CD4-positive, alpha-beta T cell (primary cell): ENCODE data around the gene RBP3. TPM values are rescaled to one million over a fixed set of nuclear protein-coding genes. Genes with fewer than 3 reads are reported as not detected.

ENCODE experiments used
- ATAC-seq: fragments of 200-7000 bp; cut with Tn5 transposase; one replicate; pipeline ENCODE4 v1.10.0; 2022; ENCODE audit warnings: mild to moderate bottlenecking; ENCODE audit not compliant: poor library complexity
- CTCF ChIA-PET: fragments of 350-600 bp; sonication (Branson Sonifier 250); formaldehyde crosslinking; loops from one replicate; lab custom pipeline; 2021; ENCODE audit warnings: antibody characterized with exemption, inconsistent platforms; lab: Charles Lee
- POLR2A ChIA-PET: fragments of 350-600 bp; sonication (Branson Sonifier 250); formaldehyde crosslinking; loops from one replicate; lab custom pipeline; 2021; ENCODE audit warnings: antibody characterized with exemption, inconsistent platforms; lab: Charles Lee
- DNase-seq, 14 experiments: peaks; one replicate each; pipeline ENCODE4 v3.0.0-alpha.2; 2013 to 2020; ENCODE audit warnings: mixed read lengths in 2 of 14
- H3K27ac ChIP-seq, 2 donors: one replicate each; pipeline versions ENCODE4 v1.5.1 to v1.7.0; 2013; ENCODE audit warnings: low read length in 2 of 2, low read depth in 1 of 2, mild to moderate bottlenecking in 1 of 2
- H3K27me3 ChIP-seq, 2 experiments: 1 replicate in 1 of 2; 2 replicates in 1 of 2; pipeline versions ENCODE4 v1.6.1 to v1.7.0; 2013; ENCODE audit warnings: low read length in 2 of 2, control low read depth in 1 of 2, mild to moderate bottlenecking in 1 of 2, moderate library complexity in 1 of 2; ENCODE audit not compliant: insufficient read depth in 2 of 2, control insufficient read depth in 1 of 2
- H3K36me3 ChIP-seq: one replicate; pipeline ENCODE4 v1.6.1; 2013; ENCODE audit warnings: low read length, control low read depth; ENCODE audit not compliant: insufficient read depth
- H3K4me1 ChIP-seq: one replicate; pipeline ENCODE4 v1.6.1; 2013; ENCODE audit warnings: low read length, control low read depth; ENCODE audit not compliant: insufficient read depth
- H3K4me3 ChIP-seq: one replicate; pipeline ENCODE4 v1.5.1; 2013; ENCODE audit warnings: mild to moderate bottlenecking, low read length, moderate library complexity
- H3K9me3 ChIP-seq, 2 experiments: 1 replicate in 1 of 2; 2 replicates in 1 of 2; pipeline versions ENCODE4 v1.6.1 to v1.7.0; 2013; ENCODE audit warnings: low read length in 2 of 2, mild to moderate bottlenecking in 2 of 2, control low read depth in 1 of 2, moderate library complexity in 1 of 2; ENCODE audit not compliant: control insufficient read depth in 1 of 2, insufficient read depth in 1 of 2
- H3K27ac Mint-ChIP-seq: one replicate; pipeline ENCODE4 v1.8.0; 2020; ENCODE audit warnings: mixed read lengths
- H3K27me3 Mint-ChIP-seq: one replicate; pipeline ENCODE4 v1.8.0; 2021; ENCODE audit warnings: mixed read lengths
- H3K36me3 Mint-ChIP-seq: one replicate; pipeline ENCODE4 v1.8.0; 2021; ENCODE audit warnings: low read depth, mixed read lengths
- H3K4me1 Mint-ChIP-seq: one replicate; pipeline ENCODE4 v1.8.0; 2021; ENCODE audit warnings: low read depth, mixed read lengths
- H3K4me3 Mint-ChIP-seq: one replicate; pipeline ENCODE4 v1.8.0; 2020; ENCODE audit warnings: mild to moderate bottlenecking, mixed read lengths
- H3K9me3 Mint-ChIP-seq: one replicate; pipeline ENCODE4 v1.8.0; 2020; ENCODE audit warnings: mixed read lengths
- CTCF ChIP-seq: fragments of 200-600 bp; IDR thresholded peaks from one replicate; pipeline ENCODE4 v1.8.0; 2022; ENCODE audit warnings: antibody characterized with exemption, mild to moderate bottlenecking
- intact Hi-C, 2 experiments: fragments of 100-400 bp; cut with DNase I in 1 of 2; cut with micrococcal nuclease in 1 of 2; formaldehyde crosslinking; loops; one replicate each; pipeline versions ENCODE4 v1.15.1 to v1.9.0; 2023 to 2025; cut with DNase I, micrococcal nuclease
- total RNA-seq, 174 experiments: library from RNA in 2 of 174; stranded (reverse) in 2 of 174; gene quantifications; one replicate each; pipeline ENCODE4 v1.2.3 and lab custom pipeline; 2021 to 2026

RBP3 gene
- total RNA-seq, 2 experiments from 2014 or later, result not detected

GRCh38 chr10:47406548-47406869 lies 58.3 kb downstream of the RBP3 start:
- Histone ChIP-seq H3K36me3 (no peaks in the 10 kb centered on the region), H3K27me3 (no peaks in the 10 kb centered on the region), H3K9me3 (peaks cover 0 to 5% of the 10 kb centered on the region in 2 experiments), H3K27ac (no peak overlapping the region), H3K4me1 (no peaks in the 10 kb centered on the region), H3K4me3 (no peak overlapping the region)
- ChIA-PET CTCF (no interaction called here), POLR2A (no interaction called here)
- no peaks in the 10 kb centered on the region for H3K9me3 Mint-ChIP-seq
- DNase-seq (no peak), ATAC-seq (no peak)
- H3K36me3 Mint-ChIP-seq, result no peaks in the 10 kb centered on the region
- no peak overlapping the region for H3K27ac Mint-ChIP-seq
- no peak for TF ChIP-seq CTCF
- H3K4me1 Mint-ChIP-seq, result no peaks in the 10 kb centered on the region
- peaks cover 3% of the 10 kb centered on the region for H3K27me3 Mint-ChIP-seq
- intact Hi-C loops, result no loop called here
- no peak overlapping the region for H3K4me3 Mint-ChIP-seq

- Histone ChIP-seq H3K4me1 (no peaks in the 10 kb centered on the region), H3K27ac (no peak overlapping the region), H3K9me3 (peaks cover 0 to 5% of the 10 kb centered on the region in 2 experiments), H3K4me3 (no peak overlapping the region), H3K27me3 (no peaks in the 10 kb centered on the region), H3K36me3 (no peaks in the 10 kb centered on the region)
- DNase-seq (no peak), ATAC-seq (no peak)
- intact Hi-C loops, result no loop called here
- CTCF ChIA-PET, result no interaction called here
- Mint-ChIP-seq H3K36me3 (no peaks in the 10 kb centered on the region), H3K27ac (no peak overlapping the region), H3K9me3 (no peaks in the 10 kb centered on the region), H3K4me1 (no peaks in the 10 kb centered on the region), H3K4me3 (no peak overlapping the region), H3K27me3 (peaks cover 3% of the 10 kb centered on the region)
- TF ChIP-seq CTCF, result no peak
- POLR2A ChIA-PET, result no interaction called here
Measured at GRCh38 chr10:47406870-47407691, 58.9 kb downstream of the RBP3 start.

Other genes starting within 250 kb of the RBP3 start
- gene GDF10, start 48.2 kb upstream of the RBP3 start, total RNA-seq, result under 1 TPM; 0.16 to 0.22 TPM
- not detected for gene GDF2, start 25.9 kb upstream of the RBP3 start, total RNA-seq
- not detected for gene ZNF488, start 35.9 kb downstream of the RBP3 start, total RNA-seq
- not detected for gene ANXA8, start 135.8 kb downstream of the RBP3 start, total RNA-seq
- not detected for gene FAM25G, start 143.3 kb downstream of the RBP3 start, total RNA-seq
- gene AGAP9, start 175.3 kb downstream of the RBP3 start, total RNA-seq, result 1 to 10 TPM; 5.4 to 6.5 TPM